RWPE2 (cell line): ENCODE measurements around the gene PLXNB3.

Source experiments
- ATAC-seq: fragments of 200-7000 bp; cut with Tn5 transposase; 3 replicates; pipeline ENCODE4 v1.9.1; 2021; ENCODE audit warnings: low read depth
- DNase-seq: peaks from one replicate; pipeline ENCODE4 v3.0.0-alpha.2; 2020; ENCODE audit warnings: low spot score
- H3K27ac ChIP-seq: fragments of 450-650 bp; 2 replicates; pipeline ENCODE4 v1.5.1; 2017; ENCODE audit warnings: mild to moderate bottlenecking; ENCODE audit not compliant: poor library complexity, severe bottlenecking
- H3K27me3 ChIP-seq: fragments of 250-450 bp; sonication (Bioruptor Pico); 2 replicates; pipeline ENCODE4 v1.5.1; 2021; ENCODE audit warnings: mild to moderate bottlenecking, moderate library complexity; ENCODE audit not compliant: insufficient read depth, poor library complexity, severe bottlenecking
- H3K36me3 ChIP-seq: fragments of 250-450 bp; sonication (Bioruptor Pico); 2 replicates; pipeline ENCODE4 v1.5.1; 2020; ENCODE audit warnings: low read depth, mild to moderate bottlenecking, moderate library complexity
- H3K4me1 ChIP-seq: fragments of 250-450 bp; sonication (Bioruptor Pico); 2 replicates; pipeline ENCODE4 v1.5.1; 2021; ENCODE audit warnings: mild to moderate bottlenecking, moderate library complexity; ENCODE audit not compliant: insufficient read depth, poor library complexity, severe bottlenecking
- H3K4me3 ChIP-seq: fragments of 250-450 bp; sonication (Bioruptor Pico); 2 replicates; pipeline ENCODE4 v1.5.1; 2021; ENCODE audit warnings: mild to moderate bottlenecking, moderate library complexity; ENCODE audit not compliant: severe bottlenecking
- H3K9me3 ChIP-seq: fragments of 250-450 bp; sonication (Bioruptor Pico); 2 replicates; pipeline ENCODE4 v1.5.1; 2021; ENCODE audit warnings: mild to moderate bottlenecking, moderate library complexity; ENCODE audit not compliant: severe bottlenecking
- CTCF ChIP-seq: fragments of 450-650 bp; IDR thresholded peaks from one replicate; pipeline ENCODE4 v1.5.1; 2017; ENCODE audit warnings: mild to moderate bottlenecking, moderate library complexity; ENCODE audit not compliant: poor library complexity, severe bottlenecking

Gene PLXNB3

DNA sequence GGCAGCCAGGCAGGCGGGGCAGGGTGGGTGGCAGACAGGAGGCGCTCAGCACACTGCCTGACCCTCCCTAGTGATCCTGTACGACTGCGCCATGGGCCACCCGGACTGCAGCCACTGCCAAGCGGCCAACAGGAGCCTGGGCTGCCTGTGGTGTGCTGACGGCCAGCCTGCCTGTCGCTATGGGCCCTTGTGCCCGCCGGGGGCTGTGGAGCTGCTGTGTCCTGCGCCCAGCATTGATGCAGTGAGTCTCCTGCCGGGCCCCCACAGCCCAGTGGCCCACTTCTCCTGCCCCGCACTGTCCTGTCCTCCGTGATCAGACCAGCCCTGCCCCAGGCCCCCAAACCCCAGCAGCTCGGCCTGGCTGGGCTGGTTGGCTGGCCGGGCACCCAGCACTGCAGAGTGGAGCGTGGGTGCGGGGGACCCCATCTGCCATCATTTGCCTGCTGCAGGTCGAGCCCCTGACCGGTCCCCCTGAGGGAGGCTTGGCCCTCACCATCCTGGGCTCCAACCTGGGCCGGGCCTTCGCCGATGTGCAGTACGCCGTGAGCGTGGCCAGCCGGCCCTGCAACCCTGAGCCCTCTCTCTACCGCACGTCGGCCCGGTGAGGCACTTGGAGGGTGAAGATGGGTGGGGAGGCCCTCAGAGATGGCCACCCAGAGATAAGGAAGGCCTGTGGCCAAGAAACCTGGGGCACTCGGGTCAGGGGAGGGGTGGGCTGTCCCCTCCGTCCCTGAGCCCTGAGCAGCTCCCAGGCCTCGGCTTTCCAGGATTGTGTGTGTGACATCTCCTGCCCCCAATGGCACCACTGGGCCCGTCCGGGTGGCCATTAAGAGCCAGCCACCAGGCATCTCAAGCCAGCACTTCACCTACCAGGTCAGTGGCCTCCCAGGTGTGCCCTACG is 7.6 kb downstream of the PLXNB3 start:
- Histone ChIP-seq H3K4me1 (no peaks in the 10 kb centered on the region), H3K9me3 (no peaks in the 10 kb centered on the region), H3K27me3 (no peaks in the 10 kb centered on the region), H3K4me3 (no peak overlapping the region), H3K27ac (no peak overlapping the region), H3K36me3 (no peaks in the 10 kb centered on the region)
- no peak for TF ChIP-seq CTCF
- ATAC-seq: no peak
- DNase-seq: peak; percentile 40

DNA sequence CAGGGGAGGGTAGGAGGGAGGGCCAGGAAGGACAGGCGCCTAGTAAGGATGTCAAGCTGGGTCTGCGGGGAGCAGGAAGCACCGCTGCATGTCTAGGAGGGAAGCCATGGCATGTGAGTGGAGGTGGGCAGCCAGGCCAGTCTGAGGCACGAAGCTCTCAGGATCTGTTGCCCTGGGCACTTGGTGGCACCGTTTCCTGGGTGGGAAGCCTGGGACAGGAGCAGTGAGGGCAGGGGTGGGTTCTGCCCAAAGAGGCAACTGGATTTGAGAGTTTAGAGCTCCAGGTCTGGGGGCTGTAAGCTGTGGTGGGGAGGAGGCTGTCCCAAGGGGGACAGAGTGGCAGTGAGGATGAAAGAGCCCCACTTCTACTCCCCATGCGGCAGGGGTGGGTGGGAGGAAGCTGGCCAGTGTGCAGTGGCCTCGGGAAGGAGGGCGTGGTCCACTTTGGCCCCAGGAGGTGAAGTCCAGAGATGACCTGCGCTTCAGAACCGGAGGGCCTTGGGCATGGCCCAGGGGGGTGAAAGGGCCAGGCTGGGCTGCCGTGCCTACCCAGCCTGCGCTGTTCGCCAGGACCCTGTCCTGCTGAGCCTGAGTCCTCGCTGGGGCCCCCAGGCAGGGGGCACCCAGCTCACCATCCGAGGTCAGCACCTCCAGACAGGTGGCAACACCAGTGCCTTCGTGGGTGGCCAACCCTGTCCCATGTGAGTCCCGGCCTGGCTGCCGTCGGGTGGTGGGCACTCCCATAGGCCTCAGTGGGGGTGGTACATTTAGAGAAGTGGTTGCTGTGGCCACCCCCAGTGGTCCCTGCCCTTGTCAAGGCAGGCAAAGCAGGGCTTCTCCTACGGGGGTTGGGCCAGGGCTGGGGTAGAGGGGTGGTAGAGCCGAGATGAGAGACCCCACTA is 8.5 kb downstream of the PLXNB3 start:
- DNase-seq: no peak
- TF ChIP-seq CTCF: no peak

DNA sequence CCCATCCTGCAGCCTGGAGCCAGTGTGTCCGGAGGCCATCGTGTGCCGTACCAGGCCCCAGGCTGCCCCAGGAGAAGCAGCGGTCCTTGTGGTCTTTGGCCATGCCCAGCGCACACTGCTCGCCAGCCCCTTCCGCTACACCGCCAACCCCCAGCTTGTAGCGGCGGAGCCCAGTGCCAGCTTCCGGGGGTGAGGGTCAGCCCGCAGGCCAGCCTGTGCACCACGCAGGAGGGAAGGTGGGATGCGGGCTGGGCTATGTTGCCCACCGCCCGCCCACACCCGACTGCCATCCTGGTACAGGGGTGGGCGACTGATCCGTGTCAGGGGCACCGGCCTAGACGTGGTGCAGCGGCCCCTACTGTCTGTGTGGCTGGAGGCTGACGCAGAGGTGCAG is 9.2 kb downstream of the PLXNB3 start:
- Histone ChIP-seq H3K27ac (no peak overlapping the region), H3K9me3 (no peaks in the 10 kb centered on the region), H3K36me3 (no peaks in the 10 kb centered on the region), H3K4me3 (no peak overlapping the region), H3K27me3 (no peaks in the 10 kb centered on the region), H3K4me1 (no peaks in the 10 kb centered on the region)
- no peak for ATAC-seq
- TF ChIP-seq CTCF: no peak
- DNase-seq: peak; percentile 43

More for the DNA sequence above, 8.5 kb downstream of the PLXNB3 start:
- ATAC-seq: no peak
- Histone ChIP-seq H3K4me3 (no peak overlapping the region), H3K4me1 (no peaks in the 10 kb centered on the region), H3K27me3 (no peaks in the 10 kb centered on the region), H3K27ac (no peak overlapping the region), H3K9me3 (no peaks in the 10 kb centered on the region), H3K36me3 (no peaks in the 10 kb centered on the region)

DNA sequence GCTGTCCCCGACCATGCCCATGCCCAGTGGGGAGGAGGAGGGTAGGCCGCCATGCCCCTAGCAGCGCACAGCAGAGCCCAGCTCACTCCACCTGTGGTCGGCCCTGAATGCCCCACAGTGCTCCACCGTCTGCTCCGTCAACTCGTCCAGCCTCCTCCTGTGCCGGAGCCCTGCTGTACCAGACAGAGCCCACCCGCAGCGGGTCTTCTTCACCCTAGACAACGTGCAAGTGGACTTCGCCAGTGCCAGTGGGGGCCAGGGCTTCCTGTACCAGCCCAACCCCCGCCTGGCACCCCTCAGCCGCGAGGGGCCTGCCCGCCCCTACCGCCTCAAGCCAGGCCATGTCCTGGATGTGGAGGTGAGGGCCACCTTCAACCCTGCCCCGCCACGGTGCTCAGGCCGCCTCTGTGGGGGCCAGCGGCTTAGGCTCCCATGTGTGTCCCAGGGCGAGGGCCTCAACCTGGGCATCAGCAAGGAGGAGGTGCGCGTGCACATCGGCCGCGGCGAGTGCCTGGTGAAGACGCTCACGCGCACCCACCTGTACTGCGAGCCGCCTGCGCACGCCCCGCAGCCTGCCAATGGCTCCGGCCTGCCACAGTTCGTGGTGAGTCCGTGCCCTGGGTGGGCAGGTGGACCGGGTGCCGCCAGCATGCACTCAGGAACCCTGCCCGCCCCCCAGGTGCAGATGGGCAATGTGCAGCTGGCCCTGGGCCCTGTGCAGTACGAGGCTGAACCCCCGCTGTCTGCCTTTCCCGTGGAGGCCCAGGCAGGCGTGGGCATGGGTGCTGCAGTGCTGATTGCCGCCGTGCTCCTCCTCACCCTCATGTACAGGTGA is 9.9 kb downstream of the PLXNB3 start:
- no peaks in the 10 kb centered on the region for H3K36me3 ChIP-seq
- DNase-seq (peak; percentile 45), ATAC-seq (no peak)
- no peak for TF ChIP-seq CTCF
- H3K9me3 ChIP-seq: no peaks in the 10 kb centered on the region
- no peak overlapping the region for H3K27ac ChIP-seq
- H3K4me3 ChIP-seq: no peak overlapping the region
- no peaks in the 10 kb centered on the region for H3K4me1 ChIP-seq
- H3K27me3 ChIP-seq: no peaks in the 10 kb centered on the region
